Calu3 (cell line): Measurements from ENCODE around the gene NUDT13. TPM values are rescaled to one million over a fixed set of nuclear protein-coding genes. Genes with fewer than 3 reads are reported as not detected.

ENCODE experiments used
- BruUV-seq: library from RNA; stranded (reverse); fragments of 400-500 nt; replicated peaks from 2 replicates; lab custom pipeline; 2021; lab: Mats Ljungman, UMichigan
- CTCF ChIA-PET: fragments of 300-600 bp; sonication (Branson Sonifier 250); formaldehyde crosslinking; loops from one replicate; lab custom pipeline; 2022; ENCODE audit warnings: antibody characterized with exemption; lab: Charles Lee
- DNase-seq: peaks from one replicate; pipeline ENCODE4 v3.0.0; 2022
- H3K27ac Mint-ChIP-seq: one replicate; pipeline ENCODE4 v1.8.0; 2022; ENCODE audit warnings: mixed read lengths; ENCODE audit not compliant: unreplicated experiment
- H3K27me3 Mint-ChIP-seq: one replicate; pipeline ENCODE4 v1.8.0; 2022; ENCODE audit warnings: mixed read lengths; ENCODE audit not compliant: unreplicated experiment
- H3K36me3 Mint-ChIP-seq: one replicate; pipeline ENCODE4 v1.8.0; 2022; ENCODE audit warnings: mild to moderate bottlenecking, moderate library complexity, mixed read lengths; ENCODE audit not compliant: insufficient read depth, unreplicated experiment
- H3K4me1 Mint-ChIP-seq: one replicate; pipeline ENCODE4 v1.8.0; 2022; ENCODE audit warnings: mild to moderate bottlenecking, low read depth, mixed read lengths; ENCODE audit not compliant: unreplicated experiment
- H3K4me3 Mint-ChIP-seq: one replicate; pipeline ENCODE4 v1.8.0; 2022; ENCODE audit warnings: mild to moderate bottlenecking, low read depth, moderate library complexity, mixed read lengths; ENCODE audit not compliant: unreplicated experiment
- H3K9me3 Mint-ChIP-seq: one replicate; pipeline ENCODE4 v1.8.0; 2022; ENCODE audit warnings: low read depth, mixed read lengths; ENCODE audit not compliant: unreplicated experiment
- CTCF ChIP-seq: fragments of 200-600 bp; IDR thresholded peaks from one replicate; pipeline ENCODE4 v1.8.0; 2022; ENCODE audit warnings: antibody characterized with exemption; ENCODE audit not compliant: unreplicated experiment
- intact Hi-C: fragments of 100-400 bp; cut with micrococcal nuclease; formaldehyde crosslinking; loops from one replicate; pipeline ENCODE4 v1.10.0; 2022; ENCODE audit not compliant: unreplicated experiment
- total RNA-seq: library from RNA; stranded (reverse); gene quantifications from 2 replicates; pipeline ENCODE4 v1.2.3, GENCODE V29; 2022

NUDT13 gene
- total RNA-seq, 1 experiment from 2014 or later, result 0.78 TPM

- no peaks in the 10 kb centered on the region for H3K9me3 Mint-ChIP-seq
- H3K27me3 Mint-ChIP-seq, result no peaks in the 10 kb centered on the region
- no peak for DNase-seq
- H3K36me3 Mint-ChIP-seq, result no peaks in the 10 kb centered on the region
- BruUV-seq, result no TSS peak
- H3K4me3 Mint-ChIP-seq, result no peak overlapping the region
- TF ChIP-seq CTCF, result no peak
- CTCF ChIA-PET, result no interaction called here
- no peak overlapping the region for H3K27ac Mint-ChIP-seq
- peaks cover 11% of the 10 kb centered on the region for H3K4me1 Mint-ChIP-seq
- intact Hi-C loops, result no loop called here
Measured at GRCh38 chr10:73073627-73074026, 36.6 kb upstream of the NUDT13 start.

GRCh38 chr10:73075829-73076228, 34.4 kb upstream of the NUDT13 start:
- TF ChIP-seq CTCF, result no peak
- Mint-ChIP-seq H3K36me3 (no peaks in the 10 kb centered on the region), H3K27ac (no peak overlapping the region), H3K4me1 (peaks cover 11% of the 10 kb centered on the region), H3K27me3 (no peaks in the 10 kb centered on the region), H3K9me3 (no peaks in the 10 kb centered on the region), H3K4me3 (no peak overlapping the region)
- CTCF ChIA-PET, result no interaction called here
- no peak for DNase-seq
- no TSS peak for BruUV-seq
- intact Hi-C loops, result no loop called here

- Mint-ChIP-seq H3K4me1 (peaks cover 11% of the 10 kb centered on the region), H3K36me3 (no peaks in the 10 kb centered on the region), H3K27ac (no peak overlapping the region), H3K9me3 (no peaks in the 10 kb centered on the region), H3K4me3 (no peak overlapping the region), H3K27me3 (no peaks in the 10 kb centered on the region)
- intact Hi-C loops, result no loop called here
- no peak for DNase-seq
- CTCF ChIA-PET, result no interaction called here
- BruUV-seq, result no TSS peak
- TF ChIP-seq CTCF, result no peak
Measured at GRCh38 chr10:73076360-73077183, 33.7 kb upstream of the NUDT13 start.

- H3K4me3 Mint-ChIP-seq, result no peak overlapping the region
- H3K27me3 Mint-ChIP-seq, result no peaks in the 10 kb centered on the region
- peaks cover 11% of the 10 kb centered on the region for H3K4me1 Mint-ChIP-seq
- no peak for DNase-seq
- no TSS peak for BruUV-seq
- CTCF ChIA-PET, result interaction anchor here (0.9 to 1.1 kb wide), 2 partner anchors 14 to 19 kb away, joined by 3 read pairs; no protein-coding TSS in a partner anchor
- H3K9me3 Mint-ChIP-seq, result no peaks in the 10 kb centered on the region
- intact Hi-C loops, result no loop called here
- H3K36me3 Mint-ChIP-seq, result no peaks in the 10 kb centered on the region
- H3K27ac Mint-ChIP-seq, result no peak overlapping the region
- no peak for TF ChIP-seq CTCF
Measured at GRCh38 chr10:73079779-73080541, 30.3 kb upstream of the NUDT13 start.
